ENCODE results near the gene SMOC2. TPM values are rescaled to one million over a fixed set of nuclear protein-coding genes. Genes with fewer than 3 reads are reported as not detected.

SMOC2 gene
- total and polyA plus RNA-seq, 2 of the 4 experiments (the other 2 are of a cell fraction): not detected

DNA sequence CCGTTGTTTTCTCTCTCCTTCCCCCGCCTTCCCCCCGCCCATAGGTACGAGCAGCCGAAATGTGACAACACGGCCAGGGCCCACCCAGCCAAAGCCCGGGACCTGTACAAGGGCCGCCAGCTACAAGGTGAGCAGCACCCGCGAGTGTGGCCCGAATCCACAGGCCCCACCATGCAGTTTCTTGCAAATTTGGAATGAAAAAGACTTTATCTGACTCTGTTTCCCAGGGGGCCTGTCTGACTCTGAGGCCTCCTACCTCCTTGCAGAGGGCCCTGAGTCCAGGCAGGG is 167.1 kb downstream of the SMOC2 start:
- BruUV-seq (replicated peaks): no TSS peak
- no peak overlapping the region for H2BK20ac ChIP-seq (ENCODE audit: low read depth, low read length)
- H3K14ac ChIP-seq (replicated peaks; ENCODE audit: low read depth, low read length): no peak overlapping the region
- H3K36me3 ChIP-seq (ENCODE audit: control insufficient read depth, insufficient read depth, low read length): no peaks in the 10 kb centered on the region
- H3K56ac ChIP-seq (ENCODE audit: extremely low read depth, insufficient read depth, low read length): no peak overlapping the region
- no peak overlapping the region for H3K4me2 ChIP-seq (ENCODE audit: low read depth, low read length)
- H3K9ac ChIP-seq (ENCODE audit: low read depth, low read length): no peak overlapping the region
- no peaks in the 10 kb centered on the region for H3K9me1 ChIP-seq (ENCODE audit: insufficient read depth, low read length)
- H3K4ac ChIP-seq (ENCODE audit: low read depth, low read length): no peak overlapping the region
- no peak overlapping the region for H2BK15ac ChIP-seq (ENCODE audit: low read depth, low read length)
- no peak overlapping the region for H2BK5ac ChIP-seq (ENCODE audit: low read depth, low read length, poor library complexity, severe bottlenecking)
- no peak overlapping the region for H2AFZ ChIP-seq (replicated peaks; ENCODE audit: low read length, poor library complexity)
- no peak overlapping the region for H4K91ac ChIP-seq (ENCODE audit: insufficient read depth, low read depth, low read length)
- H3K4me3 ChIP-seq (ENCODE audit: insufficient read depth, low read depth, low read length): no peak overlapping the region
- no peaks in the 10 kb centered on the region for H3K27me3 ChIP-seq (ENCODE audit: control insufficient read depth, insufficient read depth, low read length)
- no peak overlapping the region for H3K23ac ChIP-seq (ENCODE audit: low read depth, low read length)
- no peak for ATAC-seq (ENCODE audit: low read depth)
- ChIA-PET POLR2A (ENCODE audit: unreplicated experiment) (no interaction called here), CTCF (no interaction called here)
- in situ Hi-C loops (cut with MboI; ENCODE audit: low sequenced_read_pairs) (no loop called here), dilution Hi-C loops (cut with HindIII; ENCODE audit: low sequenced_read_pairs, unreplicated experiment) (no loop called here), intact Hi-C loops (cut with micrococcal nuclease) (no loop called here)
- H3K9me3 ChIP-seq (ENCODE audit: control insufficient read depth, insufficient read depth, low read length): peaks cover 49% of the 10 kb centered on the region; the same call in 1 of the 2 replicates
- WGBS, 2 experiments (ENCODE audit: extremely low coverage in 2 of 2, insufficient read length in 1 of 2): 60% methylated on average over 1 of the region's 11 CpGs; no CpG with 5 or more reads in 1 of the 2 experiments
- no peak overlapping the region for H3K18ac ChIP-seq (ENCODE audit: low read depth, low read length)
- no peak for DNase-seq
- H3K4me1 ChIP-seq (ENCODE audit: control insufficient read depth, insufficient read depth, low read length): no peaks in the 10 kb centered on the region
- TF ChIP-seq NFE2L2 (IDR thresholded peaks at IDR 0.05; ENCODE audit: low read depth, low read length): no peak
- TF ChIP-seq RCOR1 (IDR thresholded peaks at IDR 0.05; ENCODE audit: insufficient replicate concordance, low read length): no peak
- TF ChIP-seq, protein P1, sequence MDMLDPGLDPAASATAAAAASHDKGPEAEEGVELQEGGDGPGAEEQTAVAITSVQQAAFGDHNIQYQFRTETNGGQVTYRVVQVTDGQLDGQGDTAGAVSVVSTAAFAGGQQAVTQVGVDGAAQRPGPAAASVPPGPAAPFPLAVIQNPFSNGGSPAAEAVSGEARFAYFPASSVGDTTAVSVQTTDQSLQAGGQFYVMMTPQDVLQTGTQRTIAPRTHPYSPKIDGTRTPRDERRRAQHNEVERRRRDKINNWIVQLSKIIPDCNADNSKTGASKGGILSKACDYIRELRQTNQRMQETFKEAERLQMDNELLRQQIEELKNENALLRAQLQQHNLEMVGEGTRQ (IDR thresholded peaks at IDR 0.05; ENCODE audit: low read depth, low read length): no peak
- no peak for TF ChIP-seq CHD1 (IDR thresholded peaks at IDR 0.05; ENCODE audit: low read depth, low read length)
- no peak overlapping the region for H3K27ac ChIP-seq (ENCODE audit: insufficient read depth, low read length)
- H3K79me1 ChIP-seq (ENCODE audit: low read depth in 1 of 2, low read length in 2 of 2): no peaks in the 10 kb centered on the region
- no peak overlapping the region for H4K8ac ChIP-seq (ENCODE audit: low read depth in 2 of 2, low read length in 2 of 2)
- no peak overlapping the region for H4K5ac ChIP-seq (ENCODE audit: low read depth, low read length)
- H2AK5ac ChIP-seq (ENCODE audit: low read depth, low read length): no peak overlapping the region
- H4K20me1 ChIP-seq (ENCODE audit: insufficient read depth, low read length): no peaks in the 10 kb centered on the region
- no peak overlapping the region for H2AK9ac ChIP-seq (replicated peaks; ENCODE audit: low read depth, low read length, poor library complexity)
- no peak overlapping the region for H2BK120ac ChIP-seq (ENCODE audit: low read depth, low read length)

All from IMR-90 (cell line).